ENCODE data around the gene SCNN1G.

DNA sequence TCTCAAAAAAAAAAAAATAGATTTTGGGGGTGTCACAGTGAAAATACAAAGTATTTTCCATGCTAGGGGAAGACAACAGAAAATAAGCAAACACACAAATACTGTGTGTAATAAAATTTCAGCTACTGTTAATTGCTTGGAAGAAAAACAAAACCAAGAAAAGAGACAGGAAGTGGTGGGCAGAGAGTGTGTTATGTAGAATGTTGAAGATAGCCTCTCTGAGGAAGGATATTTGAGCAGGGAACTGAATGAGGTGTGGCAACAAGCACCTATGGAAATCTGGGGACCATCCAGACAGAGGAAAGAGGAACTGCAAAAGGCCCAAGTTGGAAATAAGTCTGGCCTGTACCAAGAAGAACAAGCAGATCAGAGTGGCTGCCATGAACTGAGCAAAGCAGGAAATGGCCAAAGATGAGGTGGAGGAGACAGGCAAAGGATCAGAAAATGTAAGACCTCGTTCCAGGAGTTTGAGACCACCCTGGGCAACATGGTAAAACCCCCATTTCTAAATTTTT lies 25.5 kb upstream of the SCNN1G start:
- TF ChIP-seq, protein P1, sequence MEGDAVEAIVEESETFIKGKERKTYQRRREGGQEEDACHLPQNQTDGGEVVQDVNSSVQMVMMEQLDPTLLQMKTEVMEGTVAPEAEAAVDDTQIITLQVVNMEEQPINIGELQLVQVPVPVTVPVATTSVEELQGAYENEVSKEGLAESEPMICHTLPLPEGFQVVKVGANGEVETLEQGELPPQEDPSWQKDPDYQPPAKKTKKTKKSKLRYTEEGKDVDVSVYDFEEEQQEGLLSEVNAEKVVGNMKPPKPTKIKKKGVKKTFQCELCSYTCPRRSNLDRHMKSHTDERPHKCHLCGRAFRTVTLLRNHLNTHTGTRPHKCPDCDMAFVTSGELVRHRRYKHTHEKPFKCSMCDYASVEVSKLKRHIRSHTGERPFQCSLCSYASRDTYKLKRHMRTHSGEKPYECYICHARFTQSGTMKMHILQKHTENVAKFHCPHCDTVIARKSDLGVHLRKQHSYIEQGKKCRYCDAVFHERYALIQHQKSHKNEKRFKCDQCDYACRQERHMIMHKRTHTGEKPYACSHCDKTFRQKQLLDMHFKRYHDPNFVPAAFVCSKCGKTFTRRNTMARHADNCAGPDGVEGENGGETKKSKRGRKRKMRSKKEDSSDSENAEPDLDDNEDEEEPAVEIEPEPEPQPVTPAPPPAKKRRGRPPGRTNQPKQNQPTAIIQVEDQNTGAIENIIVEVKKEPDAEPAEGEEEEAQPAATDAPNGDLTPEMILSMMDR (conservative IDR thresholded peaks at IDR 0.05; ENCODE audit: low read length) = no peak
- no peak for TF ChIP-seq EZH2phosphoT487 (IDR thresholded peaks at IDR 0.05; ENCODE audit: borderline replicate concordance)

All from Loucy (cell line).